Measurements from ENCODE around the gene GPM6B.
A peak's percentile ranks its signal among the peaks of the same experiment; 100 is the strongest.
"Not testable (repeated sequence)": the region's sequence is repeated elsewhere in the genome, so short reads cannot be mapped to it uniquely, and the experiment has no call there.

The GPM6B gene

GRCh38 chrX:13763489-13763888, 53.4 kb downstream of the GPM6B start:
- DNase-seq, result no peak

GRCh38 chrX:13761606-13762414, 55.1 kb downstream of the GPM6B start:
- DNase-seq, result no peak

- DNase-seq, result no peak
Observed at GRCh38 chrX:13760426-13760825, 56.5 kb downstream of the GPM6B start.

GRCh38 chrX:13759152-13759718, 57.7 kb downstream of the GPM6B start:
- DNase-seq, result no peak

- DNase-seq, result no peak
Observed at GRCh38 chrX:13756381-13756780, 60.5 kb downstream of the GPM6B start.

GRCh38 chrX:13755254-13755653, 61.6 kb downstream of the GPM6B start:
- DNase-seq, result no peak

GRCh38 chrX:13754765-13755164, 62.1 kb downstream of the GPM6B start:
- no peak for DNase-seq

GRCh38 chrX:13752646-13753045, 64.2 kb downstream of the GPM6B start:
- no peak for DNase-seq

GRCh38 chrX:13752141-13752540, 64.8 kb downstream of the GPM6B start:
- DNase-seq, result no peak

- DNase-seq, result no peak
Observed at GRCh38 chrX:13750812-13751211, 66.1 kb downstream of the GPM6B start.

- DNase-seq, result no peak
Observed at GRCh38 chrX:13750204-13750603, 66.7 kb downstream of the GPM6B start.

- no peak for DNase-seq
Observed at GRCh38 chrX:13748486-13748885, 68.4 kb downstream of the GPM6B start.

GRCh38 chrX:13747836-13748235, 69.1 kb downstream of the GPM6B start:
- DNase-seq, result no peak

GRCh38 chrX:13742397-13743176, 74.3 kb downstream of the GPM6B start:
- DNase-seq, result peak; percentile 15

GRCh38 chrX:13741695-13742094, 75.2 kb downstream of the GPM6B start:
- no peak for DNase-seq

- peak; percentile 89 for DNase-seq
Observed at GRCh38 chrX:13734278-13735172, 82.4 kb downstream of the GPM6B start, which contains the start of the genes OFD1 and TRAPPC2. Gene OFD1, plus strand, starts transcription at chrX:13734748. Its CDS starts 324 bp downstream, at chrX:13735072. Gene TRAPPC2, minus strand, starts transcription at chrX:13734620. Its CDS starts 14,657 bp downstream, at chrX:13719963.

- no peak for DNase-seq
Observed at GRCh38 chrX:13733506-13733905, 83.4 kb downstream of the GPM6B start.

GRCh38 chrX:13732246-13733067, 84.4 kb downstream of the GPM6B start:
- DNase-seq, result no peak

- not testable (repeated sequence) for DNase-seq
Observed at GRCh38 chrX:13730523-13730922, 86.4 kb downstream of the GPM6B start.

- not testable (repeated sequence) for DNase-seq
Observed at GRCh38 chrX:13726583-13726982, 90.3 kb downstream of the GPM6B start.

GRCh38 chrX:13724878-13725277, 92.0 kb downstream of the GPM6B start:
- DNase-seq, result peak; percentile 27

Measured in effector CD4-positive, alpha-beta T cell (primary cell).